Activated CD4-positive, CD25-positive, alpha-beta regulatory T cell treated with anti-CD3 and anti-CD28 coated beads, Interleukin-2, amount 50 U/mL, for 72 hours (primary cell): ENCODE data around the gene IFT25.

Source experiments
- DNase-seq: peaks from one replicate; pipeline ENCODE4 v3.0.0; 2021

The IFT25 gene

GRCh38 chr1:53956308-53957168 is 11.0 kb upstream of the IFT25 start:
- no peak for DNase-seq

DNA sequence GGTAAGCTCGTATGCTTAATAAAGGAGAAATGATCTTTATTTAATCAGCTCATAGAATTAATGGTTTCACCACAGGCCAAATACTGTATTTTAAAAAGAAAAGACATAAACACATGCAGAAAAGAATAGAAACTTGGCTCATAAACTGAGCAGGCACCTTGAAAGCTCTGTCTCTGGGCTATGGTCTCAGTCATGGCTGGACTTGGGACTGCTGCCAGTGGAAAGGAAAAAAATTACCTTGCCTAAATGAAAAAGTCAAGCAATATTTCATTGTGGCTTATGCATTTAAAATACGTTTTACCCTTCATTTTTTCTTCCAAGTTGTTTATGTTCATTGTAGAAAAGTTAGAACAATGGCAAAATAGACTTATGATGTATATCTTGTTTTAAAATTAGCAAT is 8.6 kb upstream of the IFT25 start:
- DNase-seq = no peak

GRCh38 chr1:53951697-53952096 is 6.2 kb upstream of the IFT25 start:
- DNase-seq = no peak

GRCh38 chr1:53949023-53949990 is 3.8 kb upstream of the IFT25 start:
- no peak for DNase-seq

- DNase-seq = no peak
Observed at GRCh38 chr1:53948291-53948690, 2.8 kb upstream of the IFT25 start.

- DNase-seq = no peak
Observed at GRCh38 chr1:53947172-53947907, 1.8 kb upstream of the IFT25 start.

DNA sequence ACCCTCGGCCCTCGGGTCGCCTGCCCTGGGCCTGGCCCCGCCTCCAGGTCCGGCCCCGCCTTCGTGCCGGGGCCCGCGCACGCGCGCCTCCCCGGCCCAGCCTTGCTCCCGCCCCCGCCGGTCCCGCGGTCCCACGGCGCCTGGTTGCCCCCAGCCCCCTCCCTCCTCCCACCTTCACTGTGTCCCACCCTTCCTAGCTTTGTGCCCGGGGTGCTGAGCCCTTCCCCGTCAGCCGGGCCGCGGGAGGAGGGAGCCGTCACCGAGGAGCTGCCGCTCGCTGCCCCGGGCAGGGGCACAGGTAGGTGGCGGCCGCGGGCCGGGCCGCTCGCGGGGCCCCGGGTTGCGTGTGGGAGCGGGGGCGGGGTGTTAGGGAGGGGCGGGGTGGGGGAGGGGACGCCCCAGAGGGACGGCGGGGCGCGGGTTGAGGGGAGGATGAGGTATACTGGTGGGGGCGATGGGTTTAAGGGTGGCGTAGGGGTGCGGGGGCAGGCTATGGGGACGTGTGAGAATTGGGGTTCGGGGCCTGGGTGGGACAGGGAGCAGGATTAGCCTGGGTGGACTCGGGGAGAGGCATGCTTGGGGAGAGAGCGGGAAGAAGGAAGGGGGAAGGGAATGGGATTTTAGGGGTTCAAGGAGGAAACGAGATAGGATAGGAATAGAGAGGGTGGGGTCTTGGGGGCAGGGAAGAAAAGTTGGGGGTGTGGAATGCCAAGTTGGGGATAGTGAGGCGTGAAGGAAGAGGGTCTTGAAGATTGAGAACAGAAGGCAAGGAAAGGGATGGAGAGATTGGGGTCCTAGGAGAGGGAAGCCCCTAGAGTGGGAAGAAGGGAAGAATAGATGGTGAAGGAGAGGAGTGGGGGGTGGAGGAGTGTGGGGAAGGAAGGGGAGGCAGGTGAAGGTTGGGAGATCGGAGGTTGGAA is 1.0 kb upstream of the IFT25 start, which contains the start of gene LRRC42:
Gene LRRC42 (plus strand): TSS at position 99 of the 920 bp plus-strand sequence. CDS start 5,650 bp downstream, outside the sequence.
- no peak for DNase-seq

DNA sequence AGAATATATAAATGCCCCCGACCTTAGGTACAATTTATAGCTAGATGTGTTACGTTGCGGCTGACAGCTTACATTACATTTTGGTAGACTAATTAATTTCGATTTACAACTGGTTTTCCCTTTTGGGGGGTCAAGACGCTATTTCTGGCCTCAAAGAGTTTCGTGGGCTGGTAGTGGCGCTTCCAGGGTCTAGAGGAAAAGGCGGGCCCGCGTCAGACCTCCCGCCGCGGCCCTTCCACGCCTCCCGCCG is 391 bp downstream of the IFT25 start:
- DNase-seq = no peak

DNA sequence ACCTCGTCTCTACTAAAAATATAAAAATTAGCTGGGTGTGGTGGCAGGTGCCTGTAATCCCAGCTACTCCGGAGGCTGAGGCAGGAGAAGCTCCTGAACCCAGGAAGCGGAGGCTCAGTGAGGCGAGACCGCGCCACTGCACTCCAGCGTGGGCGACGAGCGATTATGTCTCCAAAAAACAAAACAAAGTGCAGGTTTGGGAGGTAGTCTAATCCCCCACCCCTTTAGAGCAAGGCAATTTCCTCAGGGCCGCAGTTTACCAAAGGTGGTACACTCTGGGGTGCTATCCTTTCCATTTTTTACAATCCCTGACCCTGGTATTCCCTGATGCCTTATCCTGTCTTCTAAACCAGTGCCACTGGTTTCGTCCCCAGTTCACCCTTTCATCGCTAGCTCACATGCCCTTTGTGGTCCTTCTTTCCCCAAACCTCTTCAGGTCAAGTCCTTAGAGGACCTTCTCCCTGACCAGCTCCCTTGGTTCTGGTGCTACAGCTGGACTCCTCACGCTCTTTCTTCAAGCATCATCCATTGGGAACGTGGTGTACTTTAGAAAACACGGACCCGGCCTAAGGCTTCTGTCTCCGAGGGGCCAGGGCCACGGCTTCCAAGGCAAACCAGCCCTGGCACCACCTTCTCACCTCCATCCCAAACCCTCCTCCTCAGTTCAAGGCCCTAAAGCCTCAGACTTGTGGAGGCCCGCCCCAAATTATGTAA is 873 bp downstream of the IFT25 start:
- no peak for DNase-seq

DNA sequence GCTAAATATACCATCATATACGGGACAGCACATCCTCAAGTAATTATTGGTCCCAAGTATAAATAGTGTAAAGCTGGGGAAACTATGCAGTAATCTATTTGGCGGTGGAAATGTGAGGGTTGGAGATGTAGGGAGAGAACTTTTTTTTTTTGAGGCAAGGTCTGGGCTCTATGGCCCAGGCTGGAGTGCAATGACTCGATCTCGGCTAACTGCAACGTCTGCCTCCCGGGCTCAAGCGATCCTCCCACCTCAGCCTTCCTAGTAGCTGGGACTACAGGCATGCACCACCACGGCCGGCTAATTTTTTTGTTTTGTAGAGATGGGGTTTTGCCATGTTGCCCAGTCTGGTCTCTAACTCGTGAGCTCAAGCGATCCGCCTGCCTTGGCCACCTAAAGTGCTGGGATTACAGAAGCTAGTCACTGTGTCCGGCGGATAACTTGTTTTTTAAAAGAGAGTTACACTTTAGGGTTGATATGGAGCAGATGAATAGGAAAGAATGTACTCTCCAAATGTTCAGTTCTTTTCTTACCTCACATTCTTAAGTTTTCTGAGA is 1.9 kb downstream of the IFT25 start:
- no peak for DNase-seq

GRCh38 chr1:53943090-53943489 is 2.4 kb downstream of the IFT25 start:
- DNase-seq = no peak

GRCh38 chr1:53942127-53942957 is 3.2 kb downstream of the IFT25 start:
- no peak for DNase-seq

GRCh38 chr1:53938136-53938830 is 7.2 kb downstream of the IFT25 start:
- DNase-seq = no peak

DNA sequence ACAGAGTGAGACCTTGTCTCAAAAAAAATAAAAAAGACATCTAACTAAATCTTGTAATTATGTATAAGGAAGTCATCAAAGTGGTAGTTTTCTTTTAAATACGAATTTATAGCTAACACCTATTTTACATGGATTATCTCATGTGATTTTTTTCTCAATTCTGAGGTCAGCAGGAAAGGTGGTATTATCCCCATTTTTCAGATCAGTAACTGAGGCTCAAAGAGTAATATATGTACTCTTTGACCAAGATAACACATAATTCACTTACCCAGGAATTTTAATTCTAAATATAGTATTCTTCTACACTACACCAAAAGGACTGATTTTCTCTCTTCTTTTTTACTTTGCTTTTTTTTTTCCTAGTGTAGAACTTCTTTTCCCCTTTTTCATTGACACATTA is 9.1 kb downstream of the IFT25 start:
- no peak for DNase-seq

GRCh38 chr1:53934170-53934765 is 11.2 kb downstream of the IFT25 start:
- DNase-seq = no peak

DNA sequence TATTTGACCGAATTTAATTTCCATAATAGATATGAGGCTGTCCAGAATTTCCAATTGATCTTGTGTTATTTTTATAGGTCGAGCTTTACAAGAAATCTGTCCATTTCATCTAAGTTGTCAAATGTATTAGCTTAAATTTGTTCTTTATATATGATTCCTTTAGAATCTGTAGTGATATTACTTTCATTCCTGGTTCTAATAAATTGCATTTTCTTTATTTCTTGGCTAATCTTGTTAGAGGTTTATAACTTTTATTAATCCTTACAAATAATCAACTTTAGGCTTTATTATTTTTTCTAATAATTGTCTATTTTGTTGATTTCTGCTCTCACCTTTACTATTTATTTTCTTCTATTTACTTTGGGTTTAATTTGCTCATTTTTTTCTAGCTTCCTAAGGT is 14.0 kb downstream of the IFT25 start:
- no peak for DNase-seq

- no peak for DNase-seq
Observed at GRCh38 chr1:53930932-53931331, 14.6 kb downstream of the IFT25 start.

GRCh38 chr1:53929246-53929960 is 16.1 kb downstream of the IFT25 start:
- no peak for DNase-seq
